WTC11 (cell line): ENCODE measurements around the gene L3MBTL1. TPM values are rescaled to one million over a fixed set of nuclear protein-coding genes. Genes with fewer than 3 reads are reported as not detected.

Experiments used
- ATAC-seq: fragments of 200-7000 bp; cut with Tn5 transposase; 2 replicates; pipeline ENCODE4 v1.10.0; 2021; ENCODE audit warnings: mild to moderate bottlenecking, moderate library complexity
- CTCF ChIA-PET: fragments of 300-600 bp; sonication (Branson Sonifier 250); formaldehyde crosslinking; loops from one replicate; lab custom pipeline; 2021; ENCODE audit warnings: antibody characterized with exemption; lab: Charles Lee
- POLR2A ChIA-PET: fragments of 350-600 bp; sonication (Branson Sonifier 250); formaldehyde crosslinking; loops from one replicate; lab custom pipeline; 2021; ENCODE audit warnings: antibody characterized with exemption; lab: Charles Lee
- DNase-seq: peaks from one replicate; pipeline ENCODE4 v3.0.0; 2021; ENCODE audit warnings: low spot score
- H3K27ac Mint-ChIP-seq: 2 replicates; pipeline ENCODE4 v1.8.0; 2021; ENCODE audit warnings: mixed read lengths
- H3K27me3 Mint-ChIP-seq: 2 replicates; pipeline ENCODE4 v1.8.0; 2021; ENCODE audit warnings: low read depth, mild to moderate bottlenecking, moderate library complexity, mixed read lengths
- H3K36me3 Mint-ChIP-seq: 2 replicates; pipeline ENCODE4 v1.8.0; 2021; ENCODE audit warnings: mixed read lengths
- H3K4me1 Mint-ChIP-seq: 2 replicates; pipeline ENCODE4 v1.8.0; 2022; ENCODE audit warnings: mixed read lengths
- H3K4me3 Mint-ChIP-seq: 2 replicates; pipeline ENCODE4 v1.8.0; 2021; ENCODE audit warnings: mild to moderate bottlenecking, moderate library complexity, mixed read lengths
- H3K9me3 Mint-ChIP-seq: 2 replicates; pipeline ENCODE4 v1.8.0; 2021; ENCODE audit warnings: mixed read lengths
- ESRRA ChIP-seq: sonication (generic); formaldehyde crosslinking; IDR thresholded peaks from 2 replicates; pipeline ENCODE4 v1.8.1; 2022; ENCODE audit warnings: mild to moderate bottlenecking, missing genetic modification reagents, borderline replicate concordance
- MXD4 ChIP-seq: fragments of 250-450 bp; sonication (Bioruptor Pico); IDR thresholded peaks from 2 replicates; pipeline ENCODE4 v1.8.0; 2021; ENCODE audit warnings: mild to moderate bottlenecking, moderate library complexity, borderline replicate concordance
- MYBL2 ChIP-seq: sonication (generic); formaldehyde crosslinking; IDR thresholded peaks from 2 replicates; pipeline ENCODE4 v1.8.1; 2023; ENCODE audit warnings: mild to moderate bottlenecking, moderate library complexity, missing genetic modification reagents
- NFYB ChIP-seq: sonication (generic); formaldehyde crosslinking; conservative IDR thresholded peaks from 2 replicates; pipeline ENCODE4 v1.8.0; 2022; ENCODE audit warnings: low read depth, missing genetic modification reagents
- SMAD4 ChIP-seq: sonication (generic); formaldehyde crosslinking; IDR thresholded peaks from 2 replicates; pipeline ENCODE4 v1.8.0; 2022; ENCODE audit warnings: mild to moderate bottlenecking, missing genetic modification reagents
- TEAD1 ChIP-seq: sonication (generic); formaldehyde crosslinking; IDR thresholded peaks from 2 replicates; pipeline ENCODE4 v1.8.0; 2022; ENCODE audit warnings: mild to moderate bottlenecking, missing genetic modification reagents
- ZNF121 ChIP-seq: sonication (generic); formaldehyde crosslinking; IDR thresholded peaks from 2 replicates; pipeline ENCODE4 v1.8.0; 2023; ENCODE audit warnings: missing genetic modification reagents
- ZNF232 ChIP-seq: sonication (generic); formaldehyde crosslinking; IDR thresholded peaks from 2 replicates; pipeline ENCODE4 v1.8.0; 2022; ENCODE audit warnings: mild to moderate bottlenecking, missing genetic modification reagents
- ZNF317 ChIP-seq: sonication (generic); formaldehyde crosslinking; IDR thresholded peaks from 2 replicates; pipeline ENCODE4 v1.8.1; 2023; ENCODE audit warnings: low read depth, mild to moderate bottlenecking, moderate library complexity, missing genetic modification reagents, borderline replicate concordance
- ZNF423 ChIP-seq: fragments of 250-450 bp; sonication (Bioruptor Pico); IDR thresholded peaks from 2 replicates; pipeline ENCODE4 v2.1.2; 2022; ENCODE audit warnings: mild to moderate bottlenecking, moderate library complexity
- total RNA-seq: library from RNA; stranded (reverse); gene quantifications from 3 replicates; pipeline ENCODE4 v1.2.3, GENCODE V29; 2021
- TF ChIP-seq, protein P1 (sequence below): sonication (generic); formaldehyde crosslinking; IDR thresholded peaks from 2 replicates; pipeline ENCODE4 v1.8.1; 2022; ENCODE audit warnings: mild to moderate bottlenecking, missing genetic modification reagents, moderate library complexity, borderline replicate concordance
- TF ChIP-seq, protein P2 (sequence below): fragments of 250-450 bp; sonication (Bioruptor Pico); IDR thresholded peaks from 2 replicates; pipeline ENCODE4 v1.9.0; 2021; ENCODE audit warnings: mild to moderate bottlenecking
- TF ChIP-seq, protein P3 (sequence below): fragments of 250-450 bp; sonication (Bioruptor Pico); IDR thresholded peaks from 2 replicates; pipeline ENCODE4 v1.9.0; 2021; ENCODE audit warnings: mild to moderate bottlenecking, borderline replicate concordance
- TF ChIP-seq, protein P4 (sequence below): sonication (generic); formaldehyde crosslinking; IDR thresholded peaks from 2 replicates; pipeline ENCODE4 v1.8.1; 2022; ENCODE audit warnings: low read depth, missing genetic modification reagents, borderline replicate concordance
- TF ChIP-seq, protein P5 (sequence below): fragments of 250-450 bp; sonication (Bioruptor Pico); IDR thresholded peaks from 2 replicates; pipeline ENCODE4 v1.8.0; 2021; ENCODE audit warnings: mild to moderate bottlenecking
- TF ChIP-seq, protein P6 (sequence below): sonication (generic); formaldehyde crosslinking; IDR thresholded peaks from 2 replicates; pipeline ENCODE4 v1.8.1; 2023; ENCODE audit warnings: mild to moderate bottlenecking, missing genetic modification reagents, moderate library complexity

The L3MBTL1 gene
- total RNA-seq, 1 experiment from 2014 or later = 28.3 TPM

DNA sequence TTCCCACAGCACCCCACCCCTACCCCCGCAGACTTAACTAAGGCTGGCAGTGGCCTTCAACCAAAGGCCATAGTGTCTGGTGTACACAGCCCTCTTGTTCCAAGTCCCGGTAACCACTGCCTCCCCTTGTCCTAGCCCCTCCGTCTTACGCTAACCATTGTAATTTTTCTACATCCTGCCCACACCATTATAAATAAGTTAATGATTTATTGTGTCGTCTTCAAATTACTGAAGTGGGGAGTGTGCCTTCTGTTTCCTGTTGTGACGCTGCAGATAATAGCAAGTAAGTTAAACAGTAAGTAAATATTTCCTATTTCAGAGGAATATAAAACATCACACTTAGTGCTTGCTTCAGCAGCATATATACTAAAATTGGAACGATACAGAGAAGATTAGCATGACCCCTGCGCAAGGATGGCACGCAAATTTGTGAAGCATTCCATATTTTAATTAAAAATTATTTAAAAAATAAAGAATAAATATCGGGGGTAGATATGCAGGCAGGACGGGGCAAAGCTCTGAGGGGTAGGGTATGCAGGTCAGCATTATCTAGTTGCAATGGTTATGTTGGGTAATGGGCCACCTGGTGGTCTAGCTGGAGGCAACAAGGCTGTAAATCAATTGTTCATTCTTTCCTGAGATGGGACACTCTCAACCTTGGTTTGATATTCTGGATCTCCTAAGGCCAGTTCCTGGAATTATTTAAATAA lies 34.7 kb upstream of the L3MBTL1 start (continued):
- TF ChIP-seq, protein P1, sequence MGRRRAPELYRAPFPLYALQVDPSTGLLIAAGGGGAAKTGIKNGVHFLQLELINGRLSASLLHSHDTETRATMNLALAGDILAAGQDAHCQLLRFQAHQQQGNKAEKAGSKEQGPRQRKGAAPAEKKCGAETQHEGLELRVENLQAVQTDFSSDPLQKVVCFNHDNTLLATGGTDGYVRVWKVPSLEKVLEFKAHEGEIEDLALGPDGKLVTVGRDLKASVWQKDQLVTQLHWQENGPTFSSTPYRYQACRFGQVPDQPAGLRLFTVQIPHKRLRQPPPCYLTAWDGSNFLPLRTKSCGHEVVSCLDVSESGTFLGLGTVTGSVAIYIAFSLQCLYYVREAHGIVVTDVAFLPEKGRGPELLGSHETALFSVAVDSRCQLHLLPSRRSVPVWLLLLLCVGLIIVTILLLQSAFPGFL = no peak

DNA sequence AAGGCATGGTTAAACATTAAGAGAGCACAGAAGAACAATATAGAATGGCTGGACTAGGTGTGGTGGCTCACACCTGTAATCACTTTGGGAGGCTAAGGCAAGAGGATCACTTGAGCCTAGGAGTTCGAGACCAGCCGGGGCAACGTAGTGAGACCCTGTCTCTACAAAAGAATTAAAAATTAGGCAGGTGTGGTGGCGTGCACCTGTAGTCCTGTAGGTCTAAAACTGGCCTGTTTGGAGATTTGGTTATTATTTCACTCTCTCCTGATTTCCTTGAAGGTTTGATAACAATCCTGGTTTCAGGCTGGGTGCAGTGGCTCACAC lies 34.2 kb upstream of the L3MBTL1 start:
- TF ChIP-seq MXD4 (no peak), ZNF121 (CRISPR knock-in tag) (peak; percentile 74; the same call in 1 of the 2 replicates), NFYB (CRISPR knock-in tag) (no peak), MYBL2 (CRISPR knock-in tag) (no peak), ZNF423 (CRISPR knock-in tag) (no peak)
- TF ChIP-seq, protein P2, sequence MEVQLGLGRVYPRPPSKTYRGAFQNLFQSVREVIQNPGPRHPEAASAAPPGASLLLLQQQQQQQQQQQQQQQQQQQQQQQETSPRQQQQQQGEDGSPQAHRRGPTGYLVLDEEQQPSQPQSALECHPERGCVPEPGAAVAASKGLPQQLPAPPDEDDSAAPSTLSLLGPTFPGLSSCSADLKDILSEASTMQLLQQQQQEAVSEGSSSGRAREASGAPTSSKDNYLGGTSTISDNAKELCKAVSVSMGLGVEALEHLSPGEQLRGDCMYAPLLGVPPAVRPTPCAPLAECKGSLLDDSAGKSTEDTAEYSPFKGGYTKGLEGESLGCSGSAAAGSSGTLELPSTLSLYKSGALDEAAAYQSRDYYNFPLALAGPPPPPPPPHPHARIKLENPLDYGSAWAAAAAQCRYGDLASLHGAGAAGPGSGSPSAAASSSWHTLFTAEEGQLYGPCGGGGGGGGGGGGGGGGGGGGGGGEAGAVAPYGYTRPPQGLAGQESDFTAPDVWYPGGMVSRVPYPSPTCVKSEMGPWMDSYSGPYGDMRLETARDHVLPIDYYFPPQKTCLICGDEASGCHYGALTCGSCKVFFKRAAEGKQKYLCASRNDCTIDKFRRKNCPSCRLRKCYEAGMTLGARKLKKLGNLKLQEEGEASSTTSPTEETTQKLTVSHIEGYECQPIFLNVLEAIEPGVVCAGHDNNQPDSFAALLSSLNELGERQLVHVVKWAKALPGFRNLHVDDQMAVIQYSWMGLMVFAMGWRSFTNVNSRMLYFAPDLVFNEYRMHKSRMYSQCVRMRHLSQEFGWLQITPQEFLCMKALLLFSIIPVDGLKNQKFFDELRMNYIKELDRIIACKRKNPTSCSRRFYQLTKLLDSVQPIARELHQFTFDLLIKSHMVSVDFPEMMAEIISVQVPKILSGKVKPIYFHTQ (CRISPR knock-in tag) = no peak
- TF ChIP-seq, protein P3, sequence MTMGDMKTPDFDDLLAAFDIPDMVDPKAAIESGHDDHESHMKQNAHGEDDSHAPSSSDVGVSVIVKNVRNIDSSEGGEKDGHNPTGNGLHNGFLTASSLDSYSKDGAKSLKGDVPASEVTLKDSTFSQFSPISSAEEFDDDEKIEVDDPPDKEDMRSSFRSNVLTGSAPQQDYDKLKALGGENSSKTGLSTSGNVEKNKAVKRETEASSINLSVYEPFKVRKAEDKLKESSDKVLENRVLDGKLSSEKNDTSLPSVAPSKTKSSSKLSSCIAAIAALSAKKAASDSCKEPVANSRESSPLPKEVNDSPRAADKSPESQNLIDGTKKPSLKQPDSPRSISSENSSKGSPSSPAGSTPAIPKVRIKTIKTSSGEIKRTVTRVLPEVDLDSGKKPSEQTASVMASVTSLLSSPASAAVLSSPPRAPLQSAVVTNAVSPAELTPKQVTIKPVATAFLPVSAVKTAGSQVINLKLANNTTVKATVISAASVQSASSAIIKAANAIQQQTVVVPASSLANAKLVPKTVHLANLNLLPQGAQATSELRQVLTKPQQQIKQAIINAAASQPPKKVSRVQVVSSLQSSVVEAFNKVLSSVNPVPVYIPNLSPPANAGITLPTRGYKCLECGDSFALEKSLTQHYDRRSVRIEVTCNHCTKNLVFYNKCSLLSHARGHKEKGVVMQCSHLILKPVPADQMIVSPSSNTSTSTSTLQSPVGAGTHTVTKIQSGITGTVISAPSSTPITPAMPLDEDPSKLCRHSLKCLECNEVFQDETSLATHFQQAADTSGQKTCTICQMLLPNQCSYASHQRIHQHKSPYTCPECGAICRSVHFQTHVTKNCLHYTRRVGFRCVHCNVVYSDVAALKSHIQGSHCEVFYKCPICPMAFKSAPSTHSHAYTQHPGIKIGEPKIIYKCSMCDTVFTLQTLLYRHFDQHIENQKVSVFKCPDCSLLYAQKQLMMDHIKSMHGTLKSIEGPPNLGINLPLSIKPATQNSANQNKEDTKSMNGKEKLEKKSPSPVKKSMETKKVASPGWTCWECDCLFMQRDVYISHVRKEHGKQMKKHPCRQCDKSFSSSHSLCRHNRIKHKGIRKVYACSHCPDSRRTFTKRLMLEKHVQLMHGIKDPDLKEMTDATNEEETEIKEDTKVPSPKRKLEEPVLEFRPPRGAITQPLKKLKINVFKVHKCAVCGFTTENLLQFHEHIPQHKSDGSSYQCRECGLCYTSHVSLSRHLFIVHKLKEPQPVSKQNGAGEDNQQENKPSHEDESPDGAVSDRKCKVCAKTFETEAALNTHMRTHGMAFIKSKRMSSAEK (CRISPR knock-in tag) = no peak
- TF ChIP-seq, all 79 proteins: peak for 1
- peaks cover 3% of the 10 kb centered on the region for H3K27me3 Mint-ChIP-seq
- no peak for DNase-seq
- H3K36me3 Mint-ChIP-seq = peaks cover 6% of the 10 kb centered on the region
- no peak for ATAC-seq
- no peak overlapping the region for H3K27ac Mint-ChIP-seq
- CTCF ChIA-PET = interaction anchor here (1.2 to 3.7 kb wide), 2 partner anchors 12 to 24 kb away, joined by 3 to 15 read pairs; no protein-coding TSS in a partner anchor
- H3K4me3 Mint-ChIP-seq = no peak overlapping the region
- no peaks in the 10 kb centered on the region for H3K9me3 Mint-ChIP-seq
- no peaks in the 10 kb centered on the region for H3K4me1 Mint-ChIP-seq
- POLR2A ChIA-PET = no interaction called here

DNA sequence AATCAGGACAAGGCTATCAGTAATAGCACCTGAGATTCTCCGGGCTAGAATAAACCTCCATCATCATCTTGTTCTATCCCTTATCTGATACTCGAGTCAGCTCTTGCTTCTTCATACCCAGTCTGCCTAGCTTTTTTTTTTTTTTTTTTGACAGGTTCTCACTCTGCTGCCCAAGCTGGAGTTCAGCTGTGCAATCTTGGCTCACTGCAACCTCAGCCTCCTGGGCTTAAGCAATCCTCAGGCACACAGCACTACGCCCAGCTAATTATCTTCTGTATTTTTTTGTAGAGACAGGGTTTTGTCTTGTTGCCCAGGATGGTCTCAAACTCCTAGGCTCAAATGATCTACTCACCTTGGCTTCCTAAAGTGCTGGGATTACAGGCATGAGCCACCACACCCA lies 30.3 kb upstream of the L3MBTL1 start:
- no peak for ATAC-seq
- CTCF ChIA-PET = interaction anchor here (1.3 kb wide), 1 partner anchor 28 kb away, joined by 8 read pairs; no protein-coding TSS in a partner anchor

DNA sequence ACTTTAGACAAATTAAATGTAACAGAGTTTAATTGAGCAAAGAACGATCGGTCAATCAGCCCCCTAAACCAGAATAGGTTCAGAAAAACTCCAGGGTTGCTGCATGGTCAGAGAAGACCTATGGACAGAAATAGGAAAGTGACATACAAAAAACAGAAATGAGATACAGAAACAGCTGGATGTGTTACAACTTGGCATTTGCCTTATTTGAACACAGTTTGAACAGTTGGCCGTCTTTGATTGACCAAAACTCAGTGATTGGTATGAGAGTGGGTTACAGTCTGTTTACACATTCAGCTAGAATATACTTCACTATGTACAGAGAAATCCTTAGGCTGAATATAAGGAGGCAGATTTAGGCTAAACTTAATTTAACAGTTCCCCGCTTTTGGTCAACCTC lies 29.9 kb upstream of the L3MBTL1 start:
- Mint-ChIP-seq H3K4me3 (no peak overlapping the region), H3K27me3 (peaks cover 17% of the 10 kb centered on the region), H3K36me3 (no peaks in the 10 kb centered on the region), H3K4me1 (no peaks in the 10 kb centered on the region), H3K9me3 (peaks cover 8% of the 10 kb centered on the region), H3K27ac (no peak overlapping the region)
- DNase-seq = no peak
- ChIA-PET CTCF (interaction anchor here (1.3 kb wide), 1 partner anchor 29 kb away, joined by 8 read pairs; no protein-coding TSS in a partner anchor), POLR2A (no interaction called here)
- ATAC-seq = no peak
- TF ChIP-seq ESRRA (CRISPR knock-in tag) = no peak
- TF ChIP-seq, protein P4, sequence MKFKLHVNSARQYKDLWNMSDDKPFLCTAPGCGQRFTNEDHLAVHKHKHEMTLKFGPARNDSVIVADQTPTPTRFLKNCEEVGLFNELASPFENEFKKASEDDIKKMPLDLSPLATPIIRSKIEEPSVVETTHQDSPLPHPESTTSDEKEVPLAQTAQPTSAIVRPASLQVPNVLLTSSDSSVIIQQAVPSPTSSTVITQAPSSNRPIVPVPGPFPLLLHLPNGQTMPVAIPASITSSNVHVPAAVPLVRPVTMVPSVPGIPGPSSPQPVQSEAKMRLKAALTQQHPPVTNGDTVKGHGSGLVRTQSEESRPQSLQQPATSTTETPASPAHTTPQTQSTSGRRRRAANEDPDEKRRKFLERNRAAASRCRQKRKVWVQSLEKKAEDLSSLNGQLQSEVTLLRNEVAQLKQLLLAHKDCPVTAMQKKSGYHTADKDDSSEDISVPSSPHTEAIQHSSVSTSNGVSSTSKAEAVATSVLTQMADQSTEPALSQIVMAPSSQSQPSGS = no peak
- TF ChIP-seq, protein P5, sequence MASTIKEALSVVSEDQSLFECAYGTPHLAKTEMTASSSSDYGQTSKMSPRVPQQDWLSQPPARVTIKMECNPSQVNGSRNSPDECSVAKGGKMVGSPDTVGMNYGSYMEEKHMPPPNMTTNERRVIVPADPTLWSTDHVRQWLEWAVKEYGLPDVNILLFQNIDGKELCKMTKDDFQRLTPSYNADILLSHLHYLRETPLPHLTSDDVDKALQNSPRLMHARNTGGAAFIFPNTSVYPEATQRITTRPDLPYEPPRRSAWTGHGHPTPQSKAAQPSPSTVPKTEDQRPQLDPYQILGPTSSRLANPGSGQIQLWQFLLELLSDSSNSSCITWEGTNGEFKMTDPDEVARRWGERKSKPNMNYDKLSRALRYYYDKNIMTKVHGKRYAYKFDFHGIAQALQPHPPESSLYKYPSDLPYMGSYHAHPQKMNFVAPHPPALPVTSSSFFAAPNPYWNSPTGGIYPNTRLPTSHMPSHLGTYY (CRISPR knock-in tag) = no peak
- no peak for TF ChIP-seq SMAD4
- no peak for TF ChIP-seq TEAD1 (CRISPR knock-in tag)
- TF ChIP-seq ZNF317 (CRISPR knock-in tag) = no peak
- TF ChIP-seq ZNF232 (CRISPR knock-in tag) = no peak

More for the DNA sequence above, 30.3 kb upstream of the L3MBTL1 start:
- no peaks in the 10 kb centered on the region for H3K36me3 Mint-ChIP-seq
- H3K27ac Mint-ChIP-seq = no peak overlapping the region
- peaks cover 8% of the 10 kb centered on the region for H3K9me3 Mint-ChIP-seq
- peaks cover 17% of the 10 kb centered on the region for H3K27me3 Mint-ChIP-seq
- POLR2A ChIA-PET = interaction anchor here (0.6 kb wide), 1 partner anchor 361 kb away, joined by 3 read pairs; no protein-coding TSS in a partner anchor
- TF ChIP-seq, protein P6, sequence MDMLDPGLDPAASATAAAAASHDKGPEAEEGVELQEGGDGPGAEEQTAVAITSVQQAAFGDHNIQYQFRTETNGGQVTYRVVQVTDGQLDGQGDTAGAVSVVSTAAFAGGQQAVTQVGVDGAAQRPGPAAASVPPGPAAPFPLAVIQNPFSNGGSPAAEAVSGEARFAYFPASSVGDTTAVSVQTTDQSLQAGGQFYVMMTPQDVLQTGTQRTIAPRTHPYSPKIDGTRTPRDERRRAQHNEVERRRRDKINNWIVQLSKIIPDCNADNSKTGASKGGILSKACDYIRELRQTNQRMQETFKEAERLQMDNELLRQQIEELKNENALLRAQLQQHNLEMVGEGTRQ (CRISPR knock-in tag) = no peak
- no peak for DNase-seq
- no peak overlapping the region for H3K4me3 Mint-ChIP-seq
- H3K4me1 Mint-ChIP-seq = no peaks in the 10 kb centered on the region
